Right atrium auricular region (tissue), 2 donors: Measurements from ENCODE around the gene KCTD21. TPM values are rescaled to one million over a fixed set of nuclear protein-coding genes. Genes with fewer than 3 reads are reported as not detected.

ENCODE experiments used
- DNase-seq: peaks from one replicate; pipeline ENCODE4 v3.0.0-alpha.2; 2019; ENCODE audit warnings: low spot score
- H3K27ac ChIP-seq, 2 donors: fragments of 200-600 bp; sonication (generic); 1 replicate in 1 of 2; 2 replicates in 1 of 2; pipeline ENCODE4 v1.5.1; 2016 to 2019
- H3K27me3 ChIP-seq, 2 donors: fragments of 200-600 bp; sonication (generic); one replicate each; pipeline versions ENCODE4 v1.5.1 to v1.6.0; 2017 to 2019
- H3K36me3 ChIP-seq: fragments of 200-600 bp; sonication (generic); one replicate; pipeline ENCODE4 v1.5.1; 2016
- H3K4me1 ChIP-seq, 2 donors: fragments of 200-600 bp; sonication (generic); one replicate each; pipeline versions ENCODE4 v1.5.1 to v1.6.0; 2017 to 2019
- H3K4me3 ChIP-seq, 2 donors: fragments of 200-600 bp; sonication (generic); 1 replicate in 1 of 2; 2 replicates in 1 of 2; pipeline ENCODE4 v1.5.1; 2017 to 2019; ENCODE audit warnings: mild to moderate bottlenecking in 1 of 2, moderate library complexity in 1 of 2
- H3K9me3 ChIP-seq, 2 donors: fragments of 200-600 bp; sonication (generic); one replicate each; pipeline ENCODE4 v1.5.1; 2019
- total RNA-seq, 2 donors: library from RNA; depleted of rRNA; stranded (reverse); fragments of >200 nt; gene quantifications; one replicate each; pipeline ENCODE4 v1.1.0, GENCODE V29; 2016
- TF ChIP-seq, protein P1 (sequence below), 2 donors: fragments of 200-600 bp; sonication (generic); IDR thresholded peaks; one replicate each; pipeline ENCODE4 v1.5.1; 2019; ENCODE audit warnings: antibody characterized with exemption in 2 of 2

KCTD21 gene
- total RNA-seq, 2 donors from 2014 or later, result 9.8 to 12.9 TPM

DNA sequence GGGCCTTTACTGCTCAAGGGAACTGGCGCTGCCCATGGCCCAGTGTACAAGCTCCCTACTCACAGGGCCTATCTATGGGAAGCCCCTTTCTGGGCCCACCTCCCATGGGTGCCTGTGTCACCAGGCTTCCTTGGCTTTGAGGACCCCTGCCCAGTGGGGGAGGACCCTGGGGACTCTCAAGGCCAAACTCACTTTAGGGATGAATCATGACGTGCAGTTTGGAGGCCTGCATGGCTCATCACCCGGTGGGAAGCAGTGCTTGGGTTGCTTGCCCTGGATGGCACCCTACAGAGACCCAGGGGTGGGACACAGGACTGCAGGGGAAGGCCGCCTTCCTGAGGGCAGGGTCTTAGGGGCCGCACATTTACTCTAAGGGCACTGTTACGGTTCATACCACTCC lies 16.5 kb downstream of the KCTD21 start:
- no peak for DNase-seq
- TF ChIP-seq, protein P1, sequence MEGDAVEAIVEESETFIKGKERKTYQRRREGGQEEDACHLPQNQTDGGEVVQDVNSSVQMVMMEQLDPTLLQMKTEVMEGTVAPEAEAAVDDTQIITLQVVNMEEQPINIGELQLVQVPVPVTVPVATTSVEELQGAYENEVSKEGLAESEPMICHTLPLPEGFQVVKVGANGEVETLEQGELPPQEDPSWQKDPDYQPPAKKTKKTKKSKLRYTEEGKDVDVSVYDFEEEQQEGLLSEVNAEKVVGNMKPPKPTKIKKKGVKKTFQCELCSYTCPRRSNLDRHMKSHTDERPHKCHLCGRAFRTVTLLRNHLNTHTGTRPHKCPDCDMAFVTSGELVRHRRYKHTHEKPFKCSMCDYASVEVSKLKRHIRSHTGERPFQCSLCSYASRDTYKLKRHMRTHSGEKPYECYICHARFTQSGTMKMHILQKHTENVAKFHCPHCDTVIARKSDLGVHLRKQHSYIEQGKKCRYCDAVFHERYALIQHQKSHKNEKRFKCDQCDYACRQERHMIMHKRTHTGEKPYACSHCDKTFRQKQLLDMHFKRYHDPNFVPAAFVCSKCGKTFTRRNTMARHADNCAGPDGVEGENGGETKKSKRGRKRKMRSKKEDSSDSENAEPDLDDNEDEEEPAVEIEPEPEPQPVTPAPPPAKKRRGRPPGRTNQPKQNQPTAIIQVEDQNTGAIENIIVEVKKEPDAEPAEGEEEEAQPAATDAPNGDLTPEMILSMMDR (IDR thresholded peaks at IDR 0.05), result no peak
- H3K4me1 ChIP-seq, result peaks cover 0 to 35% of the 10 kb centered on the region in 2 donors
- no peak overlapping the region for H3K4me3 ChIP-seq
- no peaks in the 10 kb centered on the region for H3K9me3 ChIP-seq
- H3K27ac ChIP-seq, result peak overlapping the region; percentile 10 to 23
- H3K27me3 ChIP-seq, result no peaks in the 10 kb centered on the region
- H3K36me3 ChIP-seq, result peaks cover 13% of the 10 kb centered on the region

DNA sequence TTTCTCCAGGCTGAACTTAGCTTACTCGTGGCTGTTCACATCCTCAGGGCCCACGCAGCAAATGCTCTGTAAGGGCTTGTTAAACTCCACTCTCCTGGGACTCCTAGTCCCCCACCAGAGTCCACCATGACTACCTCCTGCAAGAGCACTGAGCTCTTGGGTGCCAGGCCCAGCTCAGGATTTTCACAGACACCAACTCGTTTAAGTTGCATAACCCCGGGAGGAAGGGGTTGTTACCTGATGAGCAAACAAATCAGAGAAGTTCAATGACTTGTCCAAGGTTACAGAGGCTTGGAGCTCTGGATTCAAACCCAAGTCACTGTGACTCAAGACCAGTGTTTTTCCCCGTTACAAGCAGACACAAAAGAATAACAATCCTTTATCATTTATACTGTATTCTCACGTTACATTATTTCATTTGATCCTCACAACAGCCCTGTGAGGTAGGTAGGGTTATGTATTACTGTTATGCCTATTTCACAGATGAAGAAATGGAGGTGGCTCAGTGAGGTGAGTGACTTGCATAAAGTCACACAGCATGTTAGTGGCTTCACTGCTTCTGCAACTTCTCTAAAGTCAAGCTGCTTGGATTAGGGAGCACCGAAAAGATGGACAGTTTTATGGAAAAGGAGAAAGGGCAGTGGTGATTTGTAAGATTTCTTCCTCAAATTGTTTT lies 17.4 kb downstream of the KCTD21 start:
- no peak for DNase-seq
- Histone ChIP-seq H3K36me3 (peaks cover 12% of the 10 kb centered on the region), H3K4me1 (peaks cover 0 to 40% of the 10 kb centered on the region in 2 donors), H3K27ac (peak overlapping the region; percentile 81 to 87), H3K4me3 (no peak overlapping the region), H3K9me3 (no peaks in the 10 kb centered on the region), H3K27me3 (no peaks in the 10 kb centered on the region)
- TF ChIP-seq, protein P1 (IDR thresholded peaks at IDR 0.05), result no peak

DNA sequence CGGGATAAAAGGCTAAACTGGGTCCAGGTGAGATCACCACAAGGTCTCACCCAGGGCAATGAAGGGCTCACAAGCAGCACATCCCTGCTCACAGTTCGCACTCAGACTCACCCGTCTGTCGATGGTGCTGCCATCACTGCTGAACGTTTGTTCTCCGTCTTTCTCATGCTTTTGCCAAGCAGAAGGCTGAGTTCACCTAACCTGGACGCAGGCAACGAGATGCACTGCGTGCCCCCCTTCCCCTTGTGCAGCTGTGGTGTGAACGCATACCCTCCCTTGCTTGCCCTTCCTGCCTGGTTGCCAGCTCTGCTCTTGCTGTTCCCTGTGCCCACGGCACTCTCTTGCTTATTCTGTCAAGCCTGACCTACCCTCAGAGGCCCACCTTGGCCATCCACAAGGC lies 18.0 kb downstream of the KCTD21 start:
- H3K4me1 ChIP-seq, result peaks cover 0 to 40% of the 10 kb centered on the region in 2 donors
- H3K4me3 ChIP-seq, result no peak overlapping the region
- H3K36me3 ChIP-seq, result peaks cover 12% of the 10 kb centered on the region
- DNase-seq, result no peak
- peak overlapping the region; percentile 81 to 87 for H3K27ac ChIP-seq
- H3K9me3 ChIP-seq, result no peaks in the 10 kb centered on the region
- H3K27me3 ChIP-seq, result no peaks in the 10 kb centered on the region
- TF ChIP-seq, protein P1 (IDR thresholded peaks at IDR 0.05), result no peak

DNA sequence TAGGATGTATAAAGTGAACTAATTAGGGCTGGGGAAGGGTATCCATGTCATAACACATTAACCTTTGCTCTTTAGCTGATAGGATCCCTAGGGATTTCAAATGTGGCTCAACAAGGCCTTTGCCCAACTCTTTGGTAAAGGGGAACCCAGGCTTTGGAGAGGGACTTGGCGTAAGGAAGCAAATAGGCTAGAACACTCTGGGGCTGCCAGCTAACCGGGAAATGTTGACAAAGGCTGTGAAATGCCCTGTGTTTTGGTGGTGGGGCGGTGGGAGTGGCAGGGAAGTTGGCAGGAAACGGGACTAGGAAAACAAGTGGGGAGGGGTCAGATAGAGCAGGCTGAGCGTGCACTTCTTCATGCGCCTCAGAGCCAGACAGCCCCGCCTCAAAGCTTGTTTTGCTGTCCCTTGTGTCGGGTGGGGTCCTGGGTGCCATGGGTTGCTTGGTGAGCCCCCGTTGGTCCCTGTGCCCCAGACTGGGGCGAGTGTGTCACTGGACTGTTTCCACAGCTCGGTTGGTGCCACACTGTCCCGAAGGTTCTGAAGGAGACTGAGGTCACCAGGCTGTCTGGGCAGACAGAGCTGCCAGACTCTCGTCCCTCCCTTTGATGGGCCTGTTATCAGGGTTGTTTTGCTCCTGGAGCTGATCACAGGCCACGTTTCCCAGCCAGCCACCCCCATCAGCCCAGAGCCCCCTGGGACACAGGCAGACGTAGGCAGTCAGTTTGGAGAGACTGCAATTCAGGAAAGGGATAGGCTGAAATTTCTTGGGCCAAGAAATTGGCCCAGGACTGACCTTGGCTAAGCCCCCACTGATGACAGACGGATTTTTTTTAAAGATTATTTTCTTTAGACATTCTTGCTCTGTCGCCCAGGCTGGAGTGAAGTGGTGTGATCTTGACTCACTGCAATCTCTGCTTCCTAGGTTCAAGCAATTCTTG lies 19.6 kb downstream of the KCTD21 start:
- Histone ChIP-seq H3K36me3 (peaks cover 6% of the 10 kb centered on the region), H3K27ac (peak overlapping the region; percentile 81 to 87), H3K4me1 (peaks cover 0 to 44% of the 10 kb centered on the region in 2 donors), H3K9me3 (no peaks in the 10 kb centered on the region), H3K4me3 (no peak overlapping the region), H3K27me3 (no peaks in the 10 kb centered on the region)
- TF ChIP-seq, protein P1 (IDR thresholded peaks at IDR 0.05), result no peak
- peak; percentile 96 for DNase-seq

DNA sequence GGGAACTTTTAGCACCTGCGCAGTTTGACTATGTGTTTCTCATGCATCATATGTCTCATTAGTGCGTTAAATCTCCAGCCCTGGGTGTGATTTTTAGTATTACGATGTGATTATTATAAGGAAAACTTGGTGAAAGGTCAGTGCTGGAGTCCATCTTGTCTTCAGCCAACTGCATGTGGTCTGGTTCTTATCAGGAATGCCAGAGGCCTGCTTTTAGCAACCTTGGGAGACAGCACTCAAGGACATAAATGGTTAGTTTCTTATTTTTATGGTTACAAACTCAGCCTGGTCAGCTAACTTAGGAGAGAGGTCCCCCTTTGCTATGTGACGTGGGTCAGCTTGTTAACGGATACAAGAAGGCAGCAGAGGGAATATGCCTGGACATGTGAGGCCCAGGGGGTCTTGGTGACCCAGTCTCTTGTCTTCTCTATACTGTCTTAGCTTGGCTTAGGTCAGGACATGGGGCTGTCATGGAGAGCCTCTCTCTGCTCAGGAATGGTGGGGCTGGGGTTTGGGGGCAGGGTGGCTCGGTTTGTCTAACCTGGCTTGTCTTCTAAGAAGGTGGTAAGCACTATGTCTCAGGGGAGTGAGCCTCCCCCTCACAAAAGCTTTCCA lies 21.5 kb downstream of the KCTD21 start:
- Histone ChIP-seq H3K36me3 (no peaks in the 10 kb centered on the region), H3K27me3 (no peaks in the 10 kb centered on the region), H3K9me3 (no peaks in the 10 kb centered on the region), H3K4me1 (peaks cover 0 to 44% of the 10 kb centered on the region in 2 donors), H3K27ac (peak overlapping the region; percentile 3 to 87), H3K4me3 (no peak overlapping the region)
- TF ChIP-seq, protein P1 (IDR thresholded peaks at IDR 0.05), result no peak
- no peak for DNase-seq
